Trophoblast cell (in vitro differentiated cells and primary cell): Measurements from ENCODE around the gene FOXD1.

ENCODE experiments used
- DNase-seq, 2 donors: peaks; one replicate each; pipeline ENCODE4 v3.0.0-alpha.2; 2016
- H2AFZ ChIP-seq: 2 replicates; pipeline ENCODE4 v1.6.1; 2013; ENCODE audit warnings: low read length, moderate library complexity, mild to moderate bottlenecking; ENCODE audit not compliant: insufficient read depth, poor library complexity
- H2AK5ac ChIP-seq: 2 replicates; pipeline ENCODE4 v1.6.1; 2013; ENCODE audit warnings: mild to moderate bottlenecking, low read length
- H2BK120ac ChIP-seq: 2 replicates; pipeline ENCODE4 v1.6.1; 2013; ENCODE audit warnings: low read length, mild to moderate bottlenecking, moderate library complexity; ENCODE audit not compliant: insufficient read depth, poor library complexity
- H2BK12ac ChIP-seq: 2 replicates; pipeline ENCODE4 v1.6.1; 2013; ENCODE audit warnings: mild to moderate bottlenecking, low read length, moderate library complexity
- H2BK5ac ChIP-seq: 2 replicates; pipeline ENCODE4 v1.6.1; 2013; ENCODE audit warnings: low read length, low read depth, moderate library complexity, mild to moderate bottlenecking; ENCODE audit not compliant: poor library complexity
- H3K14ac ChIP-seq: 2 replicates; pipeline ENCODE4 v1.6.1; 2013; ENCODE audit warnings: mild to moderate bottlenecking, low read length
- H3K18ac ChIP-seq: 2 replicates; pipeline ENCODE4 v1.6.1; 2013; ENCODE audit warnings: mild to moderate bottlenecking, low read length
- H3K23ac ChIP-seq: 2 replicates; pipeline ENCODE4 v1.6.1; 2013; ENCODE audit warnings: low read length
- H3K27ac ChIP-seq: 2 replicates; pipeline ENCODE4 v1.5.1; 2013; ENCODE audit warnings: low read depth, mild to moderate bottlenecking, inconsistent platforms, low read length, moderate library complexity
- H3K27me3 ChIP-seq: 2 replicates; pipeline ENCODE4 v1.6.1; 2013; ENCODE audit warnings: inconsistent platforms, mild to moderate bottlenecking, low read length, moderate library complexity; ENCODE audit not compliant: insufficient read depth
- H3K36me3 ChIP-seq, 2 experiments: 1 replicate in 1 of 2; 2 replicates in 1 of 2; pipeline ENCODE4 v1.6.1; 2013; ENCODE audit warnings: low read length in 2 of 2, mild to moderate bottlenecking in 2 of 2, moderate library complexity in 1 of 2; ENCODE audit not compliant: insufficient read depth in 2 of 2, control insufficient read depth in 1 of 2
- H3K4ac ChIP-seq: 2 replicates; pipeline ENCODE4 v1.6.1; 2013; ENCODE audit warnings: low read depth, mild to moderate bottlenecking, low read length, moderate library complexity
- H3K4me1 ChIP-seq, 2 experiments: 1 replicate in 1 of 2; 2 replicates in 1 of 2; pipeline ENCODE4 v1.6.1; 2013; ENCODE audit warnings: low read length in 2 of 2, mild to moderate bottlenecking in 2 of 2, moderate library complexity in 1 of 2; ENCODE audit not compliant: insufficient read depth in 2 of 2, control insufficient read depth in 1 of 2
- H3K4me2 ChIP-seq: 2 replicates; pipeline ENCODE4 v1.6.1; 2013; ENCODE audit warnings: inconsistent platforms, mild to moderate bottlenecking, low read length, moderate library complexity
- H3K4me3 ChIP-seq: 2 replicates; pipeline ENCODE4 v1.5.1; 2013; ENCODE audit warnings: mild to moderate bottlenecking, low read depth, low read length, inconsistent platforms
- H3K79me1 ChIP-seq: one replicate; pipeline ENCODE4 v1.6.1; 2013; ENCODE audit warnings: low read length
- H3K79me2 ChIP-seq: 2 replicates; pipeline ENCODE4 v1.6.1; 2013; ENCODE audit warnings: low read length, mild to moderate bottlenecking; ENCODE audit not compliant: control insufficient read depth, insufficient read depth, poor library complexity
- H3K9ac ChIP-seq: 2 replicates; pipeline ENCODE4 v1.6.1; 2013; ENCODE audit warnings: mild to moderate bottlenecking, low read length
- H3K9me3 ChIP-seq: 2 replicates; pipeline ENCODE4 v1.6.1; 2013; ENCODE audit warnings: low read depth, mild to moderate bottlenecking, control low read depth, inconsistent platforms, low read length; ENCODE audit not compliant: insufficient read depth
- H4K12ac ChIP-seq: 2 replicates; pipeline ENCODE4 v1.6.1; 2013; ENCODE audit warnings: low read depth, mild to moderate bottlenecking, low read length, moderate library complexity
- H4K8ac ChIP-seq: 2 replicates; pipeline ENCODE4 v1.6.1; 2013; ENCODE audit warnings: low read depth, mild to moderate bottlenecking, low read length, moderate library complexity
- H4K91ac ChIP-seq: one replicate; pipeline ENCODE4 v1.6.1; 2013; ENCODE audit warnings: low read depth, mild to moderate bottlenecking, low read length, moderate library complexity
- whole genome bisulfite sequencing: extraction: QIAGEN DNeasy Blood & Tissue Kit; methylation state at CpG from one replicate; pipeline ENCODE4 v1.1.7; 2013; ENCODE audit warnings: missing lambda C conversion rate; ENCODE audit not compliant: insufficient read length, insufficient coverage; ENCODE audit errors: extremely low coverage; 5-methylcytosine and 5-hydroxymethylcytosine counted together

FOXD1 gene

GRCh38 chr5:73420666-73421065, 27.9 kb downstream of the FOXD1 start:
- no peak for DNase-seq
- no peaks in the 10 kb centered on the region for H3K79me1 ChIP-seq
- no peak overlapping the region for H3K23ac ChIP-seq
- no peak overlapping the region for H2BK5ac ChIP-seq
- H3K27me3 ChIP-seq, result peaks cover 41% of the 10 kb centered on the region
- H3K9me3 ChIP-seq, result peaks cover 4% of the 10 kb centered on the region
- H4K8ac ChIP-seq, result no peak overlapping the region
- no peak overlapping the region for H3K4me2 ChIP-seq
- no peaks in the 10 kb centered on the region for H3K36me3 ChIP-seq
- H4K91ac ChIP-seq, result no peak overlapping the region
- H3K27ac ChIP-seq, result no peak overlapping the region
- no peak overlapping the region for H3K4ac ChIP-seq
- no peak overlapping the region for H2BK12ac ChIP-seq
- H2AFZ ChIP-seq, result no peak overlapping the region
- WGBS, result no CpG with 5 or more reads among the region's 3 CpGs
- no peak overlapping the region for H4K12ac ChIP-seq
- H3K14ac ChIP-seq, result no peak overlapping the region
- H3K18ac ChIP-seq, result no peak overlapping the region
- no peak overlapping the region for H3K4me3 ChIP-seq
- no peak overlapping the region for H2AK5ac ChIP-seq
- H3K4me1 ChIP-seq, result peaks cover 4 to 8% of the 10 kb centered on the region in 2 experiments
- H3K9ac ChIP-seq, result no peak overlapping the region
- no peak overlapping the region for H2BK120ac ChIP-seq
- no peaks in the 10 kb centered on the region for H3K79me2 ChIP-seq

GRCh38 chr5:73419465-73420390, 28.8 kb downstream of the FOXD1 start:
- Histone ChIP-seq H3K4me1 (peaks cover 4 to 8% of the 10 kb centered on the region in 2 experiments), H3K14ac (no peak overlapping the region), H3K79me2 (no peaks in the 10 kb centered on the region), H2AFZ (peak overlapping the region; percentile 58), H3K4ac (no peak overlapping the region), H3K27me3 (peaks cover 41% of the 10 kb centered on the region), H2BK12ac (no peak overlapping the region), H3K4me2 (peak overlapping the region; percentile 73), H2AK5ac (no peak overlapping the region), H3K9ac (no peak overlapping the region), H3K4me3 (no peak overlapping the region), H2BK5ac (no peak overlapping the region), H4K12ac (no peak overlapping the region), H3K36me3 (no peaks in the 10 kb centered on the region), H3K27ac (no peak overlapping the region), H3K79me1 (no peaks in the 10 kb centered on the region), H2BK120ac (no peak overlapping the region), H3K18ac (no peak overlapping the region), H3K9me3 (peaks cover 4% of the 10 kb centered on the region), H4K91ac (no peak overlapping the region), H3K23ac (no peak overlapping the region), H4K8ac (no peak overlapping the region)
- no CpG with 5 or more reads among the region's 79 CpGs for WGBS
- DNase-seq, result peak in 1 of 2 donors; percentile 4

- Histone ChIP-seq H3K4ac (no peak overlapping the region), H3K79me1 (no peaks in the 10 kb centered on the region), H3K9ac (no peak overlapping the region), H4K91ac (no peak overlapping the region), H3K18ac (no peak overlapping the region), H3K4me1 (peaks cover 4 to 8% of the 10 kb centered on the region in 2 experiments), H3K4me2 (peak overlapping the region; percentile 73), H2BK5ac (no peak overlapping the region), H4K12ac (no peak overlapping the region), H3K14ac (no peak overlapping the region), H3K27me3 (peaks cover 41% of the 10 kb centered on the region), H4K8ac (no peak overlapping the region), H3K4me3 (no peak overlapping the region), H2AK5ac (no peak overlapping the region), H2BK12ac (no peak overlapping the region), H3K23ac (no peak overlapping the region), H2AFZ (no peak overlapping the region), H2BK120ac (no peak overlapping the region), H3K9me3 (peaks cover 4% of the 10 kb centered on the region), H3K36me3 (no peaks in the 10 kb centered on the region), H3K27ac (no peak overlapping the region), H3K79me2 (no peaks in the 10 kb centered on the region)
- no CpG with 5 or more reads among the region's 6 CpGs for WGBS
- DNase-seq, result no peak
Observed at GRCh38 chr5:73419117-73419464, 29.5 kb downstream of the FOXD1 start.

- peaks cover 4% of the 10 kb centered on the region for H3K9me3 ChIP-seq
- H3K27ac ChIP-seq, result no peak overlapping the region
- H2BK12ac ChIP-seq, result no peak overlapping the region
- H2BK5ac ChIP-seq, result no peak overlapping the region
- H3K79me1 ChIP-seq, result no peaks in the 10 kb centered on the region
- H3K14ac ChIP-seq, result no peak overlapping the region
- H2BK120ac ChIP-seq, result no peak overlapping the region
- no peak overlapping the region for H4K91ac ChIP-seq
- H4K12ac ChIP-seq, result no peak overlapping the region
- H2AFZ ChIP-seq, result no peak overlapping the region
- H3K4ac ChIP-seq, result no peak overlapping the region
- no peak overlapping the region for H3K18ac ChIP-seq
- WGBS, result no CpG with 5 or more reads among the region's 6 CpGs
- no peak overlapping the region for H3K23ac ChIP-seq
- no peak overlapping the region for H3K4me2 ChIP-seq
- H3K9ac ChIP-seq, result no peak overlapping the region
- no peak overlapping the region for H2AK5ac ChIP-seq
- H3K4me1 ChIP-seq, result peaks cover 4 to 8% of the 10 kb centered on the region in 2 experiments
- H3K27me3 ChIP-seq, result peaks cover 41% of the 10 kb centered on the region
- DNase-seq, result no peak
- H3K79me2 ChIP-seq, result no peaks in the 10 kb centered on the region
- H3K4me3 ChIP-seq, result peak overlapping the region; percentile 12
- H3K36me3 ChIP-seq, result no peaks in the 10 kb centered on the region
- no peak overlapping the region for H4K8ac ChIP-seq
Observed at GRCh38 chr5:73418244-73418691, 30.3 kb downstream of the FOXD1 start.
